Adrenal gland (tissue), 5 donors: ENCODE results near the gene TCF4.

ENCODE experiments used
- CTCF ChIP-seq, 6 experiments: fragments of 450-650 bp in 4 of 6; fragments of 200-600 bp in 2 of 6; sonication (generic) in 1 of 6; IDR thresholded peaks; 1 replicate in 5 of 6; 2 replicates in 1 of 6; pipeline versions ENCODE4 v1.5.1 to v1.8.0; 2016 to 2021; ENCODE audit warnings: antibody characterized with exemption in 6 of 6, mild to moderate bottlenecking in 2 of 6, moderate library complexity in 1 of 6
- POLR2A ChIP-seq, 2 donors: fragments of 450-650 bp; IDR thresholded peaks; one replicate each; pipeline ENCODE4 v1.6.1; 2017; ENCODE audit warnings: antibody characterized with exemption in 2 of 2, mild to moderate bottlenecking in 2 of 2, moderate library complexity in 1 of 2
- donor health status: DM: no; HTN: no; CAD: no.

DNA sequence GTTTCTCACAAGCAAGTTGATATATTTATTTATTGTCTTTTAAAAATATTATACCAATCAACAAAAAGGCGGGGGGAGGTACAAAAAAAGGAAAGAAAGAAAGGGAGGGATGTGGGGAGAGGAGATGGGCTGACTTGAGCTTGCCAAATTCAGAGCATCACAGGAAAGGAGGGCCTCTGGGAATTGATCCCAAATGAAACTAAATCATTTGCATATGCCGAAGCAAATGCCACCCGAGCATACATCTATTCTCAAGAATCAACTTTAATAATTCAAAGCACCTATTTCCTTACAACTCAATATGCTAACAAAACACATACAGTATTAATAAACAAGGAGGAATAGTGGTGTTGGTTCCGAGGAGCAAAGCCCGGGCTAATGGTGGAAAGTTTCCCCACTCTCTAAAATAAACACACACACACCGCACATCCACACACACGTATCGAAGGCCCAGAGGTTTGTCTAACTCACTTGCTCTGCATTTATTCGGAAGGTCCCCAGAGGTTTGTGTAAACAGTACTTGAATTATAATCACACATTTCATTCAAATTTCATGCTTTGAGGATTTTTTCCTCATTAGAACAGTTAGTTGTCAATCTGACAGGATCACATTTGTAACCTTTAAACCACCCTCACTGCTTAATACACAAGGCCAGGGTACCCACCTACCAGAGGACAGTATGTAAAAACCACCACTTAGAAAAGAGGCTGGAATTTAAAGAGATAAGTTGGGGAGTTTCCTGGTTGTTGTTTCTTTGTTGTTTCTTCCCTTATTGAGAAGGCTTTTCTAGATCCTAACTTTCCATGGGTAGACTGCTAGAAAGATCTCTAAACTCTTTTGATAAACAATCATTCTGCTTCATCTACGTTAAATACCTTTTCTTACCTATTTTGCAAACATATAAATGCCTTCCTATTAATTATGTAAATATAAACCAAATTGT, 264.7 kb downstream of the TCF4 start:
- TF ChIP-seq CTCF (IDR thresholded peaks at IDR 0.05) (peak in 1 of 6 experiments; percentile 5), POLR2A (IDR thresholded peaks at IDR 0.05) (peak in 1 of 2 donors; percentile 9)
